Pancreas (tissue), 10 donors: Measurements from ENCODE around the gene SRPRB. TPM values are rescaled to one million over a fixed set of nuclear protein-coding genes. Genes with fewer than 3 reads are reported as not detected.

Source experiments
- ATAC-seq, 4 donors: fragments of 200-7000 bp; cut with Tn5 transposase; one replicate each; pipeline versions ENCODE4 v1.8.0 to v1.9.1; 2020; ENCODE audit warnings: mild to moderate bottlenecking in 4 of 4, moderate library complexity in 4 of 4
- DNase-seq, 6 donors: peaks; one replicate each; pipeline ENCODE4 v3.0.0-alpha.2; 2020
- FAIRE-seq: peaks from 2 replicates; lab custom pipeline; 2012; peaks lifted over from hg19 to GRCh38; lab: Jason Lieb, UNC
- H3K27ac ChIP-seq, 4 donors: fragments of 200-600 bp; sonication (generic); 1 replicate in 3 of 4; 2 replicates in 1 of 4; pipeline versions ENCODE4 v1.5.0 to v1.8.0; 2020
- H3K27me3 ChIP-seq, 4 donors: fragments of 200-600 bp; one replicate each; pipeline ENCODE4 v1.8.0; 2021
- H3K36me3 ChIP-seq, 3 donors: fragments of 200-600 bp; sonication (generic) in 1 of 3; one replicate each; pipeline versions ENCODE4 v1.5.0 to v1.8.0; 2020 to 2021
- H3K4me1 ChIP-seq, 3 donors: fragments of 200-600 bp; one replicate each; pipeline ENCODE4 v1.8.0; 2021
- H3K4me3 ChIP-seq, 4 donors: fragments of 200-600 bp; sonication (generic) in 2 of 4; one replicate each; pipeline versions ENCODE4 v1.5.0 to v1.8.0; 2020 to 2021
- H3K9me3 ChIP-seq, 4 donors: fragments of 200-600 bp; one replicate each; pipeline ENCODE4 v1.8.0; 2021
- WGBS, 2 donors: extraction: QIAGEN DNeasy Blood & Tissue Kit; methylation state at CpG; one replicate each; pipeline ENCODE4 v1.1.7; 2013; 5-methylcytosine and 5-hydroxymethylcytosine counted together
- intact Hi-C, 3 donors: fragments of 100-400 bp; cut with DNase I; formaldehyde crosslinking; loops; one replicate each; pipeline versions ENCODE4 v1.11.1 to v1.14.2; 2022
- polyA plus RNA-seq, 2 donors: library from polyadenylated mRNA; stranded (reverse); fragments of 200-250 nt; gene quantifications; one replicate each; pipeline ENCODE4 v1.2.3, GENCODE V29; 2013
- total RNA-seq, 6 donors: library from RNA; stranded (reverse); fragmentation: NEBNext Ultra II Directional in 4 of 6; extraction: Animal tissue kit (Norgen Biotek cat#: 25700) in 4 of 6; gene quantifications; one replicate each; pipeline versions ENCODE4 v1.2.1 to v1.2.4, GENCODE V29; 2021 to 2023
- TF ChIP-seq, protein P1 (sequence below), 4 donors: fragments of 200-600 bp; sonication (generic) in 3 of 4; IDR thresholded peaks; one replicate each; pipeline versions ENCODE4 v1.5.0 to v1.8.0; 2021; ENCODE audit warnings: antibody characterized with exemption in 4 of 4
- donor health status: healthy with polysubstance abuse.
- donor health status: DM: no; HTN: no; CAD: no; lungs with moderate emphysema.
- donor health status: DM: no; HTN: no; CAD: no.
- donor health status: control.
- donor health status: control.
- donor health status: Bipolar disorder and iron deficiency.
- donor health status: DM: yes; HTN: yes; CAD: no.
- donor health status: DM: no; HTN: no; CAD: no.
- donor health status: DM: no; HTN: no; CAD: no.
- donor health status: DM: yes; HTN: yes; CAD: no.

SRPRB gene
- total and polyA plus RNA-seq, 8 donors: 37.0 to 132 (median 75.3) TPM

DNA sequence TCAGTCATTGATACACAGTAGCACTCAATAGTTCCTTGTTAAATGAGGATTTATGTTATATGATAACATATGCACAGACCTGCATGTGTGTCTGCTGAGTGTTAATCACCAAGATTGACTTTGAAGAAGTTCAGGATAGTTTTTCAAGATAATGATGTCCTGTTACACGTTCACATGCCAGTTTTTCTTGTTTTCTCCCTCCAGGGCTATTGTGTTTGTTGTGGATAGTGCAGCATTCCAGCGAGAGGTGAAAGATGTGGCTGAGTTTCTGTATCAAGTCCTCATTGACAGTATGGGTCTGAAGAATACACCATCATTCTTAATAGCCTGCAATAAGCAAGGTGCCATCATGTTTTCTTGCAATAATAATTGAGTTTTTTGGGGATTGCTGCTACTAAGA, 9.8 kb downstream of the SRPRB start:
- intact Hi-C loops: no loop called here

DNA sequence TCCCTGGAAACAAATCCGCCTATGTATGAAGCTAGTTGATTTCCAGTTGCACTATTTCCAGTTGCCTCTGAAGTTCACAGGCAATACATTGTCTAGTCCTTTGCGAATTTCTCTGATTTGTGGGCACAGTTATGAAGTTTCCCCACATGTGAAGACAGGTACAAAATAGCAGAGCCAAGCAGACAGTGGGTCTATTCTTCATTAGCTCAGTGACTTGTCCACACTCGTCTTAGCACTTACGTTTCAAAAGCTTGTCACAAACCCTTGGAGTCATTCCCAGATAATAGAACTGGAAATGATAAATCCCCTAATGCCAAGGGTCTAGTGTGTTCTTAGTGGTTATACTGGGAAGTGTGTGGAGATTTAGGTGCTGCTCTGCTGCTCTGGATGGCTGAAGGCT, 14.5 kb downstream of the SRPRB start:
- FAIRE-seq: no peak
- peaks cover 0 to 6% (median 0%) of the 10 kb centered on the region in 3 donors for H3K4me1 ChIP-seq
- DNase-seq: no peak
- peaks cover 12 to 43% (median 22%) of the 10 kb centered on the region in 3 donors for H3K36me3 ChIP-seq
- no peak overlapping the region for H3K4me3 ChIP-seq
- no peaks in the 10 kb centered on the region for H3K9me3 ChIP-seq
- no peak for ATAC-seq
- H3K27ac ChIP-seq: no peak overlapping the region
- no peaks in the 10 kb centered on the region for H3K27me3 ChIP-seq
- intact Hi-C loops: loop anchor here in 1 of 3 donors (5.0 kb wide), 1 partner anchor 107 kb away; no protein-coding TSS in a partner anchor
- 73 to 75% methylated on average over 4 of the region's 4 CpGs for WGBS, 2 donors
- TF ChIP-seq, protein P1, sequence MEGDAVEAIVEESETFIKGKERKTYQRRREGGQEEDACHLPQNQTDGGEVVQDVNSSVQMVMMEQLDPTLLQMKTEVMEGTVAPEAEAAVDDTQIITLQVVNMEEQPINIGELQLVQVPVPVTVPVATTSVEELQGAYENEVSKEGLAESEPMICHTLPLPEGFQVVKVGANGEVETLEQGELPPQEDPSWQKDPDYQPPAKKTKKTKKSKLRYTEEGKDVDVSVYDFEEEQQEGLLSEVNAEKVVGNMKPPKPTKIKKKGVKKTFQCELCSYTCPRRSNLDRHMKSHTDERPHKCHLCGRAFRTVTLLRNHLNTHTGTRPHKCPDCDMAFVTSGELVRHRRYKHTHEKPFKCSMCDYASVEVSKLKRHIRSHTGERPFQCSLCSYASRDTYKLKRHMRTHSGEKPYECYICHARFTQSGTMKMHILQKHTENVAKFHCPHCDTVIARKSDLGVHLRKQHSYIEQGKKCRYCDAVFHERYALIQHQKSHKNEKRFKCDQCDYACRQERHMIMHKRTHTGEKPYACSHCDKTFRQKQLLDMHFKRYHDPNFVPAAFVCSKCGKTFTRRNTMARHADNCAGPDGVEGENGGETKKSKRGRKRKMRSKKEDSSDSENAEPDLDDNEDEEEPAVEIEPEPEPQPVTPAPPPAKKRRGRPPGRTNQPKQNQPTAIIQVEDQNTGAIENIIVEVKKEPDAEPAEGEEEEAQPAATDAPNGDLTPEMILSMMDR (IDR thresholded peaks at IDR 0.05): no peak

More for the DNA sequence above, 9.8 kb downstream of the SRPRB start:
- WGBS, 2 donors: 63 to 67% methylated on average over 2 of the region's 2 CpGs
- H3K4me1 ChIP-seq: peaks cover 0 to 12% (median 9%) of the 10 kb centered on the region in 3 donors
- H3K27me3 ChIP-seq: no peaks in the 10 kb centered on the region
- H3K9me3 ChIP-seq: no peaks in the 10 kb centered on the region
- FAIRE-seq: no peak
- no peak overlapping the region for H3K4me3 ChIP-seq
- ATAC-seq: no peak
- no peak for DNase-seq
- TF ChIP-seq, protein P1 (IDR thresholded peaks at IDR 0.05): no peak
- H3K36me3 ChIP-seq: peaks cover 11 to 38% (median 17%) of the 10 kb centered on the region in 3 donors
- H3K27ac ChIP-seq: no peak overlapping the region

GRCh38 chr3:133820889-133821675, 15.5 kb downstream of the SRPRB start:
- no peak for FAIRE-seq
- peaks cover 0 to 3% (median 0%) of the 10 kb centered on the region in 3 donors for H3K4me1 ChIP-seq
- intact Hi-C loops: loop anchor here in 1 of 3 donors (5.0 kb wide), 1 partner anchor 106 kb away; no protein-coding TSS in a partner anchor
- no peaks in the 10 kb centered on the region for H3K27me3 ChIP-seq
- H3K36me3 ChIP-seq: peaks cover 12 to 43% (median 22%) of the 10 kb centered on the region in 3 donors
- no peak for ATAC-seq
- WGBS, 2 donors: 65 to 73% methylated on average over 3 of the region's 3 CpGs
- no peak overlapping the region for H3K4me3 ChIP-seq
- no peak for DNase-seq
- TF ChIP-seq, protein P1 (IDR thresholded peaks at IDR 0.05): no peak
- H3K9me3 ChIP-seq: no peaks in the 10 kb centered on the region
- H3K27ac ChIP-seq: no peak overlapping the region

DNA sequence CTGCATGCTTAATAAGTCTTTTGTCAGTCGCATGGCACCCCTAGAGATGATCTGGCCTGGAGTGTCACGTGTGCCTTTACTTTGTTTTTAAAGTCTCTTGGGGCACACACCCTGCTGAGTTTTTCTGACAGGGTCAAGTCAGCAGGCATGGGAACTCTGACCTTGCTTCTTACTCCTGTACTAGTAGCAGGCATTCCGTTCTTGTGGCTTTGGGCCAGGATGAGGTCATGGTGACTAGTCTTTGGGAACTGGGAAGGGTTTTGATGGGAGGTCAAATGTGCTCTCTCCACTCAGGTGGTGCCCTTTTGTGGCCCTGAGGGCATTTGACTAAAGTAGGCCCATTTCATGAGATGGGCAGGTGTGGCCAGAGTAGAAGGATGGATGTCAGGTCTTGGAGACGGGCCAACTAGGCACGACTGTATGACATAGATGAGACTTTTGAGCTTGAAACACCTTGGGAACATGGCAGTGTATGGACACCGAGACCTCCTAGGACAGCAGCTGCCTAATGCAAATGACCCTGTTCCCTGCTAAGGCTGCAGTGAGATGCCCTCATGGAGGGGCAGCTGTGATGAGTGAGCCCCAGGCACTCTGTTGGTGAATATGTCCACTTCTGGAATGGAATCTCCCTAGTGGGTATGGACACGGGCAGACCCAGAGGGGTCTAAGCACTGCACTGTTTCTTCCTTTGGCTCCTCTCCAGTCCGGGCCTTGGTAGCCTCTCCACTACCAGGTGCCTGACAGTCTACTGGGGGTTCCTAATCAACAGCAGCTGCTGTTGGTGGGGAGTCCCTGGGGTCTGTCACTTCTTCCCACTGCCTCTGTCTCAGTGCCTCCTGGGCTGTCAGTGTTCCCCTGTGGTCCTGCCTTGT, 16.4 kb downstream of the SRPRB start:
- ATAC-seq: peak; percentile 61 to 89 (median 88)
- DNase-seq: peak; percentile 60 to 96 (median 86)
- no peak for FAIRE-seq
- TF ChIP-seq, protein P1 (IDR thresholded peaks at IDR 0.05): peak in 2 of 4 donors; percentile 12 to 32
- Histone ChIP-seq H3K27me3 (no peaks in the 10 kb centered on the region), H3K4me3 (no peak overlapping the region), H3K36me3 (peaks cover 12 to 38% (median 22%) of the 10 kb centered on the region in 3 donors), H3K9me3 (no peaks in the 10 kb centered on the region), H3K27ac (no peak overlapping the region), H3K4me1 (no peaks in the 10 kb centered on the region)
- 64 to 70% methylated on average over 8 of the region's 8 CpGs for WGBS, 2 donors
- intact Hi-C loops: loop anchor here in 1 of 3 donors (5.0 kb wide), 1 partner anchor 105 kb away; no protein-coding TSS in a partner anchor
